22Rv1 (cell line): ENCODE data around the gene TTYH1.

Experiments
- H3K27ac ChIP-seq: fragments of 450-650 bp; 2 replicates; pipeline ENCODE4 v1.5.1; 2017
- CTCF ChIP-seq: fragments of 450-650 bp; IDR thresholded peaks from 2 replicates; pipeline ENCODE4 v1.5.1; 2017; ENCODE audit warnings: mild to moderate bottlenecking
- ZFX ChIP-seq: fragments of 450-650 bp; IDR thresholded peaks from 2 replicates; pipeline ENCODE4 v1.6.1; 2017; ENCODE audit warnings: antibody characterized with exemption, borderline replicate concordance

Gene TTYH1

GRCh38 chr19:54449701-54450069 is 34.4 kb downstream of the TTYH1 start:
- TF ChIP-seq CTCF (no peak), ZFX (no peak)
- peak overlapping the region; percentile 85 for H3K27ac ChIP-seq

- TF ChIP-seq CTCF: no peak
- no peak for TF ChIP-seq ZFX
- no peak overlapping the region for H3K27ac ChIP-seq
Measured at GRCh38 chr19:54451331-54451871, 36.1 kb downstream of the TTYH1 start.

GRCh38 chr19:54451997-54452396 is 36.7 kb downstream of the TTYH1 start:
- no peak overlapping the region for H3K27ac ChIP-seq
- TF ChIP-seq CTCF (no peak), ZFX (no peak)

GRCh38 chr19:54452626-54453025 is 37.4 kb downstream of the TTYH1 start:
- TF ChIP-seq ZFX (no peak), CTCF (no peak)
- H3K27ac ChIP-seq: no peak overlapping the region

GRCh38 chr19:54453921-54454780 is 38.9 kb downstream of the TTYH1 start:
- no peak overlapping the region for H3K27ac ChIP-seq
- no peak for TF ChIP-seq ZFX

GRCh38 chr19:54454781-54455675 is 39.8 kb downstream of the TTYH1 start:
- H3K27ac ChIP-seq: no peak overlapping the region
- TF ChIP-seq ZFX (no peak), CTCF (no peak)

- no peak overlapping the region for H3K27ac ChIP-seq
- TF ChIP-seq ZFX (no peak), CTCF (no peak)
Measured at GRCh38 chr19:54455786-54456422, 40.6 kb downstream of the TTYH1 start.
